NCI-H226 (cell line): ENCODE results near the gene OR1M1.
"Not testable (repeated sequence)": the region's sequence is repeated elsewhere in the genome, so short reads cannot be mapped to it uniquely, and the experiment has no call there.

Source experiments
- DNase-seq: peaks from one replicate; pipeline ENCODE4 v3.0.0-alpha.2; 2015

Gene OR1M1, protein sequence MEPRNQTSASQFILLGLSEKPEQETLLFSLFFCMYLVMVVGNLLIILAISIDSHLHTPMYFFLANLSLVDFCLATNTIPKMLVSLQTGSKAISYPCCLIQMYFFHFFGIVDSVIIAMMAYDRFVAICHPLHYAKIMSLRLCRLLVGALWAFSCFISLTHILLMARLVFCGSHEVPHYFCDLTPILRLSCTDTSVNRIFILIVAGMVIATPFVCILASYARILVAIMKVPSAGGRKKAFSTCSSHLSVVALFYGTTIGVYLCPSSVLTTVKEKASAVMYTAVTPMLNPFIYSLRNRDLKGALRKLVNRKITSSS

DNA sequence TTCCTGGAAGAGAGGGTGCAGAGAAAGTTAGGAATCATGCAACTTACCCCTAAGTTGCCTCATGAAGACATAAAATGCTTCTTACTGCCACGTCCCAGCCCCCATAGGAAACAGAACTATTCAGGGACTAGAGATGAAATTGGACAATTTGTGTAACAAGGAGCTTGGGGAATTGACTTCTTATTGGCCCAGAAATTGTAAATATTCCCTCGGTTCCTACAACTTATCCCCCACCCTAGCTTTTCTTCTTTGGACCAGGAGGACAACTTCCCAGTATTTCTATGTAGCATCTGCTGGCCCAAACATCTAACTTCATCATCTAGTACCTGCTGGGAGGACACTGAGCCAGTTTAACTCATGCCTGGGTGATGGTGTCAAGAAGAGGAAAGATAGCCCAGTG, at the start of gene OR1M1:
TSS of gene OR1M1 (plus strand) at position 301 of the 400 bp plus-strand sequence. CDS start 6,184 bp downstream, outside the sequence.
- DNase-seq = no peak

DNA sequence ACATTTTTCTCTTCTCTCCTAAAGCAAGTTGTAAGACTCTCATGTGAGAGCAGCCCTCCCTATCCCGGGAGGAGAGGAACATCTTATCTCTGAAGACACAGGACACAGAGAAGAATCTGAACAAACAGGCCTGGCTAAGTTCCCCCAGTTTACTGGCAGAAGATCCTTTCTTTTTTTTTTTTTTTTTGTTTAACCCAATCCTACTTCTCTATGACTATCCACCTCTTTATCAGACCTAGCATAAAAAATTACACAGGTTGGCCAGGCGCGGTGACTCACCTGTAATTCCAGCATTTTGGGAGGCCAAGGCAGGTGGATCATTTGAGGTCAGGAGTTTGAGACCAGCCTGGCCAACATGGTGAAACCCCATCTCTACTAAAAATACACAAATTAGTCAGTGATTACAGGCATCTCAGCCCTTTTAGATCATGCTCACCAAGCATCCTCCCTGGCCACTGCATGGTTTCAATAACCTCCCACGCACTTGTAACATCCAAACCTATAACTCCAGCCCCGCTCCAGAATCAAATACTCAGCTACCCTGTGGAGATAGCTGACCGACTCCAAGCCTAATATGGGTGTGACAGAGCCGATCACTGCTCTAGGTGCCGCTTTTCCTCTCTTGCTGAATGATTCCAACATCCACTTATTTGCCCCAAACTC, 49.3 kb upstream of the OR1M1 start:
- DNase-seq = peak; percentile 10

- DNase-seq = no peak
Observed at GRCh38 chr19:9039728-9040127, 47.1 kb upstream of the OR1M1 start.

GRCh38 chr19:9040131-9040530, 46.7 kb upstream of the OR1M1 start:
- no peak for DNase-seq

DNA sequence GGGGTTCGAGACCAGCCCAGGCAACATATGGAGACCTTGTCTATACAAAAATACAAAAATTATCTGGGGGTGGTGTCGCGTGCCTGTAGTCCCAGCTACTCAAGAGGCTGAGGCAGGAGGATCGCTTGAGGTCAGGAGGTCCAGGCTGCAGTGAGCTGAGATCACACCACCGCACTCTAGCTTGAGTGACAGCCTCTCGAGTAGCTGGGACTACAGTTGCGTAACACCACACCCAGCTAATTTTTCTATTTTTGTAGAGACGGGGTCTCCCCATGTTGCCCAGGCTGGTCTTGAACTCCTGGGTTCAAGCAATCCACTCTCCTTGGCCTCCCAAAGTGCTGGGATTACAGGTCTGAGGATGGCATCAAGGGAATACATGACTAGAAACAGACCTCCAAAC, 45.8 kb upstream of the OR1M1 start:
- DNase-seq = no peak

DNA sequence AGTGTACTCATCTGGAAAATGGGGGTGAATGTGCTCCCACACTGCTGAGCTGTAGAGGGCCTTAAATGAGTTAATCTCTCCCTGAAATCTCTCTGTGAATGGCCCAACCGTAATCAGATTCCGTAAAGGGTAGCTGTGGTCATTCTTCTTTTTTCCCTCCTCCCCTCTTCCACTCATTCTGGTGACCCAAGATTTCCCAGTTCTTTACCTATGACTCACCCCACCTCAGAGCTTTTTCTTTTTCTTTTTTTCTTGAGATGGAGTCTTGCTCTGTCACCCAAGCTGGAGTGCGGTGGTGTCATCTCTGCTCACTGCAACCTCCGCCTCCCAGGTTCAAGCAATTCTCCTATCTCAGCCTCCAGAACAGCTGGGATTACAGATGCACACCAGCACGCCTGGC, 43.3 kb upstream of the OR1M1 start:
- peak; percentile 48 for DNase-seq

DNA sequence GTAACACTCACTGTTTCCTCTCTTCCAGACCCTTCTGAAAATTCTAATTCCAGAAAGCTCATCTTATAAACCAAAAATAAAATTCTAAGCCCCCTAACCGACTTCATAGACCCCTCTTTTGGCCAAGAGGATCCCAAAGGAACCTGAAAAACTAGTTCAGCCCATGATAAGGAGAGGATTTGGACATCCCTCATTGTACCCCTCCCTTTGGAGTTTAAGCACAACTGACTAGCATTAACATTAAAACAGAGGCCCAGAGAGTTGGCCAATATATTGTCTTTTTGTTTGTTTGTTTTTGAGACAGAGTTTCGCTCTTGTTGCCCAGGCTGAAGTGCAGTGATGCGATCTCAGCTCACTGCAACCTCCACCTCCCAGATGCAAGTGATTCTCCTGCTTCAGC, 42.4 kb upstream of the OR1M1 start:
- no peak for DNase-seq

DNA sequence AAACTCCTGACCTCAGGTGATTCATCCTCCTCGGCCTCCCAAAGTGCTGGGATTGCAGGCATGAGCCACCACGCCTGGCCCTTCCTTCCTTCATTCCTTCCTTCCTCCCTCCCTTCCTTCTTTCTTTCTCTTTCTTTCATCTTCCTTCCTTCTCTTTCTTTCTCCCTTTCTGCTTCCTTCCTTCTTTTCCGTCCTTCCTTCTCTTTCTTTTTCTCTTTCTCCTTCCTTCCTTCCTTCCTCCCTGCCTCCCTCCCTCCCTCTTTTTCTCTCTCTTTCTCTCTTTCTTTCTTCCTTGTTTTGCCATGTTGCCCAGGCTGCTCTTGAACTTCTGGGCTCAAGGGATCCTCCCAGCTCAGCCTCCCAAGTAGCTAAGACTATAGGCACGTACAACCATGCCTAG, 40.2 kb upstream of the OR1M1 start:
- no peak for DNase-seq

GRCh38 chr19:9052894-9053293, 34.0 kb upstream of the OR1M1 start:
- DNase-seq = no peak

GRCh38 chr19:9053674-9054073, 33.2 kb upstream of the OR1M1 start:
- not testable (repeated sequence) for DNase-seq

DNA sequence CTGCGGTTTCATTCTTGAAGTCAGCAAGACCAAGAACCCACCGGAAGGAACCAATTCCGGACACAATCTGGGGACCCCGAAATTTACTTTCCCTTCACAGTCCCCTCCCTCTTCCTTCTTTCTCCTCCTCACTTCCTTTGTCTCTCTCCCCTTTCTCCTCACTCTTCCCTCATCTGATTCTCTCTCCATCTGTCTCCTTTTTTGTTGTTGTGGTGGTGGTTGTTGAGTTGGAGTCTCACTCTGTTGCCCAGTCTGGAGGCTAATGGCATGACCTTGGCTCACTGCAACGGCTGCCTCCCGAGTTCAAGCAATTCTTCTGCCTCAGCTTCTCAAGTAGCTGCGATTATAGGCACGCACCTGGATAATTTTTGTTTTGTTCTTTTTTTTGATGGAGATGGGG, 32.7 kb upstream of the OR1M1 start:
- DNase-seq = no peak

DNA sequence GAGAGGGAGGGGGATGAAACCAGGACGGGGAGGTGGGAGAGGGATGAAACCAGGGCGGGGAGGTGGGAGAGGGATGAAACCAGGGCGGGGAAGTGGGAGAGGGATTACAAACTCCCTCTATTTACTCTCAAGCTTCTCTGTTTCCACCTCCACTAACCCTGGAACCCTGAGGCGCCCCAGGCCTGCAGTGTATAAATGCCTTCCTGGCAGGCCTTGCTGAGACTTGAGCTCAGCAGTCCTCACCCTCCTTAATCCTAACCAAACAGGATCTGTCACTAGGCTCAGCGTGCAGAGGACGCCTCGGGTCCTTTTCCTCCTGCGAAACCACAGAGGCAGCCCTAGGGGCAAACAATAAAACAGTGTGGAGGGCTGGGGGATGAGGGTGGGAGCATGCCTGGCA, 32.1 kb upstream of the OR1M1 start:
- no peak for DNase-seq

DNA sequence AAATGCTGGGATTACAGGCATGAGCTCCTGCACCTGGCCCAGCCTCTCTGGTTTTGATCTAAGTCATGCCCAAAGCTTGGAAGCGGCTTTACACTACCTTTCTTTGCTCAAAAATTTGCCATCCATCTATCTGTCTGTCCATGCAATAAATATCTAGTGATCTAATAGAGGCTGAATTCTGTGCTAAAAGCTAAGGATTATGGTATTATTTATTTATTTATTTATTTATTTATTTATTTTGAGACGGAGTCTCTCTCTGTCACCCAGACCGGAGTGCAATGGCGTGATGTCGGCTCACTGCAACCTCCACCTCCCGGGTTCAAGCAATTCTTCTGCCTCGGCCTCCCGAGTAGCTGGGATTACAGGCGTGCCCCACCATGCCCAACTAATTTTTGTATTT, 30.7 kb upstream of the OR1M1 start:
- DNase-seq = not testable (repeated sequence)

DNA sequence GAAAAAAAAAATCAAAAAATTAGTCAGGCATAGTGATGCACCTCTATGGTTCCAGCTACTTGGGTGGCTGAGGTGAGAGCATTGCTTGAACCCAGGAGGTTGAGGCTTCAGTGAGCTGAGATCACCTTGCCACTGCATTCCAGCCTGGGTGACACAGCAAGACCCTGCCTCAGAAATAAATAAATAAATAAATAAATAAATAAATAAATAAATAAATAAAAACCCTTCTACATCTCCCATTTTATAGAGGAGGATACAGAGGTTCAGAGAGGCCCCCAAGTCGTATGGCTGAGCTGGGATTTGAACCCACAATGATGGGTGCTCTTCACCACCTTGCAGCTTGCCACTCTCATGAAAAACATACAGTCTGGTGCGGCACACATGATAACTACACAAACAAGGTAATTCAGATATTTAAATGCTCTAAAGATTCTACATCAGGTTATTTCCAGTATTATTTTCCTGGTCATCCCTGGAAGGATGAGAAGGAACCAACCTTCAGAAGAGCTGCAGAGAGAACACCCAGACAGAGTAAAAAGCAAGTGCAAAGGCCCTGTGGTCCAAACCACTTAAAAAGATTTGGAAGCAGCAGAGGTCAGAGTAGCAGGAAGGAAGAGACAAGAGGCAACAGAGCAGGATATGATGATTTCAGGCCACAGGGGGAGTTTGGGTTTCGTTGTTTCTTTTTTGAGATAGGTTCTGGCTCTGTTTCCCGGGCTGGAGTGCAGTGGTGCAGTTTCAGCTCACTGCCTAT, 29.2 kb upstream of the OR1M1 start:
- no peak for DNase-seq

DNA sequence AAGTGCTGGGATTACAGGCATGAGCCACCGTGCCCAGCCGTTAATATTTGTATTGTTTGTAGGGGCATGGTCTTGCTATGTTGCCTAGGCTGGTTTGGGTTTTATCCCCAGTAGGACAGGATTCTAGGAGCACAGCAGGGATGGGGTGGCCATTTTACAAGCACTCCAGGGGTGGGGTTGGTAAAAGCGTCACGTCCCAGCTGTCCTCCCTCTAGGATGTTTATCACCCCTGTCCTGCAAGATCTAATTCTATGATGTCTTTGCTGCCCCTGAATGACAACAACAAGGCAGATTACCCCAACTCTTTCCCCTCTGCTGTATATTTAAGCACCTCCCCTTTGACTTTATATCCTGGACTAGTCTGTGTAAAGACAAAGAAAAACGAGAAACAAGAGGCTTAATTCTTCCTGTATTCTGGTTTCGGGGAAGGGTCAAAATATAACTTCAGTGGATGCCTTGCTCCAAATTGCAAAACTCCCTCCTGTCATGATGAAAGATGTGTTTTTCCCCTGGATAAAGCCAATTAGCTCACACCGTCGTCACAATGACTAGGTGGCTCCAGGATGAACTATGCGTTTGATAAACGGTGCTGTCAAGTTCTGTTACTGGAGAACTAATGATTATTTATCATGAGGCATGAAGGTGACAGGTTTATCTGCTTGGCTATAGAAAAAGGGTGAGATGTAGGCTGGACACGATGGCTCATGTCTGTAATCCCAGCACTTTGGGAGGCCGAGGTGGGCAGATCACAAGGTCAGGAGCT, 27.8 kb upstream of the OR1M1 start:
- DNase-seq = peak; percentile 88

DNA sequence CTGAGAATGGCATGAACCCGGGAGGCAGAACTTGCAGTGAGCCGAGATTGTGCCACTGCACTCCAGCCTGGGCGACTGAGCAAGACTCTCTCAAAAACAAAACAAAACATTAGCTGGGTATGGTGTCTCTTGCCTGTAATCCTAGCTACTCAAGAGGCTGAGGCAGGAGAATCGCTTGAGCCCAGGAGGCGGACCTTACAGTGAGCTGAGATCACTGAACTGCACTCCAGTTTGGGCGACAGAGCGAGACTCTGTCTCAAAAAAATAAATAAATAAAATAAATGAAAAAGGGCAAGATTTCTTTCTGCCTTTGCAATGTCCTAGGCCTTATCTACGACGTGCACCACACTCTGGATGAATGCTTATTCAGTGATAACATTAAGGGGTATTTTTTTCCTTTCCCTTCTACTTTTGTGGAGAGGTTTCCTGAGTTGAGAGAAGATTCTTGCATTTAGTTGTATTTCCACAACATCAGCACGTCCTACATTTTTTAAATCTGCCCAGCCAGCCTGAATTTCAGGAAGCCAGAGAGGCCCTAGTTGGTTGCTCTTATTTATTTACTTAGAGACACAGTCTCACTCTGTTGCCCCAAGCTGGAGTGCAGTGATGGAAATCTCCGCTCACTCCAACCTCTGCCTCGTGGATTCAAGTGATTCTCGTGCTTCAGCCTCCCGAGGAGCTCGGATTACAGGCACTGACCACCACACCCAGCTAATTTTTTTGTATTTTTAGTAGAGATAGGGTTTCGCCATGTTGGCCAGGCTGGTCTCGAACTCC, 26.1 kb upstream of the OR1M1 start:
- no peak for DNase-seq

DNA sequence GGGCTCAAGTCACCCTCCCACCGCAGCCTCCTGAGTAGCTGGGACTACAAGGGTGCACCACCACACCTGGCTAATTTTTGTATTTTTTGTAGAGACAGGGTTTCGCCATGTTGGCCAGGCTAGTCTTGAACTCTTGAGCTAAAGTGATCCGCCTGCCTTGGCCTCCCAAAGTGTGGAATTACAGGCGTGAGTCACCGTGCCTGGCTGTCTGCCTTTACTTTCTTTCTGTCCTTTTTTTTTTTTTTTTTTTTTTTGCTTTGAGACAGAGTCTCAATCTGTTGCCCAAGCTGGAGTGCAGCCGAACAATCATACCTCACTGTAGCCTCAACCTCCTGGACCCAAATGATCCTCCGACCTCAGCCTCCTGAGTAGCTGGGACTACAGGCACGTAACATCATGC, 25.0 kb upstream of the OR1M1 start:
- peak; percentile 26 for DNase-seq

GRCh38 chr19:9065457-9066014, 21.3 kb upstream of the OR1M1 start:
- DNase-seq = no peak

DNA sequence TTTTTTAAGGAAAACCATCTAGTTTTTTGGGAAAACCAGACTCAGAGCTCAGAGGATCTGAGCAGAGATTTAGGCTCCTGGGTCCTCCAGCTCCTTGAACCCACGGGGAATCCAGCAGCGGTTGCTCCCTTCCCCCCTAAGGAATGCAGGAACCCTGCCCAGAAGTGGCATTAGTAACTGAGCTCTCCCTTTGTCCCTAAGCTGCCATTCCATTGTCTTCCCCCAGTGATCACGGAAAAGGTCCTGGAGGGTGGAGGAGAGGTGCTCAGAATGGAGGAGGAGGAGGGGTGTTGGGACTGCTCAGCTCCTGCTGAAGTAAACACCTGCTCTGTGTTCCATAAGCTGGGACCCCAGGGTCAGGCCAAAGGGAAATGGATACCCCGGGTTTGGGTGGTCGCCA, 16.8 kb upstream of the OR1M1 start:
- no peak for DNase-seq

GRCh38 chr19:9071720-9072119, 15.1 kb upstream of the OR1M1 start:
- not testable (repeated sequence) for DNase-seq

DNA sequence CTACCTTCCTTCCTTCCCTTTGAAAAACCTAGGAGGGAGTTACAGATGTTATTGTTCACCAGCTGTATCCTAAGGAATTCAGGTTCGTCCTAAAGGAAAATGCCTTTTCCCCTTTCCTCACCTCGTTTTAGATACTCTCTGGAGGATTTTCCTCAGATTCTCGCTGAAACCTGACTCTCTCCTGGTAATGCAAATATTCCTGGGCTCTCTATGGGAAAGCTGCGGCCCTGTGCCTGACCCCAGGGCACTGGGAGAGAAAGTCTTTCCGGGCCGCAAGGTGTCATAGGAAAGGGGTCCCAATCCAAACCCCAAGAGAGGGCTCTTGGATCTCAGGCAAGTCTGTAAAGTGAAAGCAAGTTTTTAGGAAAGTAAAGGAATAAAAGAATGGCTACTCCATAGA, 13.1 kb upstream of the OR1M1 start:
- DNase-seq = no peak
